Activated CD4-positive, alpha-beta T cell treated with anti-CD3 and anti-CD28 coated beads, Interleukin-2, Interleukin-4, amounts not matched to agents 100 ng/mL and 50 ng/mL, durations not matched to agents 16 hours and 8 hours (primary cell): ENCODE results near the gene RPS3.

Experiments used
- DNase-seq: peaks from one replicate; pipeline ENCODE4 v3.0.0-alpha.2; 2020; ENCODE audit warnings: low spot score

The RPS3 gene

GRCh38 chr11:75434886-75435570 is 35.7 kb downstream of the RPS3 start:
- no peak for DNase-seq

GRCh38 chr11:75435571-75435925 is 36.2 kb downstream of the RPS3 start:
- DNase-seq = no peak

GRCh38 chr11:75436806-75437205 is 37.5 kb downstream of the RPS3 start:
- DNase-seq = no peak

GRCh38 chr11:75437966-75438659 is 38.8 kb downstream of the RPS3 start:
- no peak for DNase-seq

- no peak for DNase-seq
Measured at GRCh38 chr11:75439026-75439425, 39.7 kb downstream of the RPS3 start.

- no peak for DNase-seq
Measured at GRCh38 chr11:75439495-75440120, 40.3 kb downstream of the RPS3 start.

GRCh38 chr11:75440960-75441803 is 41.9 kb downstream of the RPS3 start:
- no peak for DNase-seq

GRCh38 chr11:75441804-75442132 is 42.5 kb downstream of the RPS3 start:
- DNase-seq = no peak

- no peak for DNase-seq
Measured at GRCh38 chr11:75442161-75442885, 43.0 kb downstream of the RPS3 start.

- DNase-seq = no peak
Measured at GRCh38 chr11:75443043-75443442, 43.7 kb downstream of the RPS3 start.

GRCh38 chr11:75445315-75445953 is 46.1 kb downstream of the RPS3 start:
- peak; percentile 66 for DNase-seq

GRCh38 chr11:75447415-75447814 is 48.1 kb downstream of the RPS3 start:
- no peak for DNase-seq

- no peak for DNase-seq
Measured at GRCh38 chr11:75449271-75449670, 50.0 kb downstream of the RPS3 start.

- no peak for DNase-seq
Measured at GRCh38 chr11:75449776-75450175, 50.5 kb downstream of the RPS3 start.

- no peak for DNase-seq
Measured at GRCh38 chr11:75450236-75450635, 50.9 kb downstream of the RPS3 start.

GRCh38 chr11:75450826-75451821 is 51.8 kb downstream of the RPS3 start:
- DNase-seq = peak; percentile 34

- no peak for DNase-seq
Measured at GRCh38 chr11:75453916-75454655, 54.8 kb downstream of the RPS3 start.

GRCh38 chr11:75454987-75455386 is 55.7 kb downstream of the RPS3 start:
- no peak for DNase-seq
